ENCODE measurements around the gene RNF111.

RNF111 gene

DNA sequence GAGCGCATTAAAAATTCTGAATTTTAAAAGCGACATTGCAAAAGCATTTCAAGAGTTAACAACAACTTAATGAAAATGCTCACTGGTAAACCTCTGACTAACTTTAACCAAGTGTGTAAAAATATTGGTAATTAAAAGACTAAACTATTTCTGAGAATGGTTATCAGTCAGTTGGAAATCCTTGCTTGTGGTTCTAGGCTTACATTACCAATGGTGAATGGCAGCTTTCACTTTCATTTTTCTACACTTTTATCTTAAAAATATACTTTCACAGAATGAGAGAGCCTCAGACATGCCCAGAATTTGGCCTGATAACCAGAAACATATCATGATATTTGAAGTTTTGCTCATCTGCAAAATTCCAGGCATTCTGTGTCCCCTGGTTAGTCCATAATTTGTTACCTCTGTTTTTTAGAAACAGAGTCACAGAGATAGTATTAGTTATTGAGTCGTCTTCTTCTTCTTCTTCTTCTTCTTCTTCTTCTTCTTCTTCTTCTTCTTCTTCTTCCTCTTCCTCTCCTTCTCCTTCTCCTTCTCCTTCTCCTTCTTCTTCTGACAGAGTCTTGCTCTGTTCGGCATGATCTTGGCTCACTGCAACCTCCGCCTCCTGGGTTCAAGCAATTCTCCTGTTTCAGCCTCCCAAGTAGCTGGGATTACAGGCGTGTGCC, 5.5 kb upstream of the RNF111 start:
- TF ChIP-seq FOXP2 (optimal IDR thresholded peaks at IDR 0.05; ENCODE audit: borderline replicate concordance, extremely low read depth, extremely low read length, insufficient read depth) (no peak), SIN3A (IDR thresholded peaks at IDR 0.05; ENCODE audit: borderline replicate concordance, insufficient read depth, low read length) (no peak), TAF1 (IDR thresholded peaks at IDR 0.05; ENCODE audit: borderline replicate concordance, insufficient read depth, low read length) (no peak), REST (IDR thresholded peaks at IDR 0.05; ENCODE audit: insufficient read depth in 1 of 2, low read depth in 2 of 2, low read length in 2 of 2) (no peak), POLR2AphosphoS5 (IDR thresholded peaks at IDR 0.05; ENCODE audit: low read depth, low read length) (no peak)

DNA sequence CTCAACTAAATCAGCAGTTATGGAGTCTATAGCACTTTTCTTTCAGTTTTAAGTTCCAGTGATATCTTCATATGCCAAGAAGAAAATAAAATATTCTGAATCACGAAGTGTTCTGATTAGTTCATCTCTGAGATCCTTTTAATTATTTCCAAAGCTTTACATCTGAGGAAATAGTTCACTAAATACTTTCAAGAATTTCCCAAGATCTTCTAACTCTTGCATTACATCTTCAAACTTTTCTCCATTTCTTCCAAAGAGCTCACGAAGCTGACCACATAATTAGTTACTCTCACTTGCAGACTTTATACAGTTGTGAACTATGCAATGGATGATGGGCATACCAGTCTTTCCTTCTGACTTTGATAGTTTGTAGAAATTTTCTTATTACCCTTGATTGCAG, 4.2 kb upstream of the RNF111 start:
- TF ChIP-seq TAF1 (IDR thresholded peaks at IDR 0.05; ENCODE audit: borderline replicate concordance, insufficient read depth, low read length) (no peak), SIN3A (IDR thresholded peaks at IDR 0.05; ENCODE audit: borderline replicate concordance, insufficient read depth, low read length) (no peak), REST (IDR thresholded peaks at IDR 0.05; ENCODE audit: insufficient read depth in 1 of 2, low read depth in 2 of 2, low read length in 2 of 2) (no peak), POLR2AphosphoS5 (IDR thresholded peaks at IDR 0.05; ENCODE audit: low read depth, low read length) (no peak), FOXP2 (optimal IDR thresholded peaks at IDR 0.05; ENCODE audit: borderline replicate concordance, extremely low read depth, extremely low read length, insufficient read depth) (no peak)

- no peak for TF ChIP-seq TAF1 (IDR thresholded peaks at IDR 0.05; ENCODE audit: borderline replicate concordance, insufficient read depth, low read length)
- TF ChIP-seq FOXP2 (optimal IDR thresholded peaks at IDR 0.05; ENCODE audit: borderline replicate concordance, extremely low read depth, extremely low read length, insufficient read depth), result no peak
- TF ChIP-seq SIN3A (IDR thresholded peaks at IDR 0.05; ENCODE audit: borderline replicate concordance, insufficient read depth, low read length), result no peak
- TF ChIP-seq REST (IDR thresholded peaks at IDR 0.05; ENCODE audit: insufficient read depth in 1 of 2, low read depth in 2 of 2, low read length in 2 of 2), result no peak
- TF ChIP-seq POLR2AphosphoS5 (IDR thresholded peaks at IDR 0.05; ENCODE audit: low read depth, low read length), result no peak
These were observed 2.0 kb upstream of the RNF111 start for GRCh38 chr15:58985443-58985842.

GRCh38 chr15:58987036-58987435, 427 bp upstream of the RNF111 start:
- TF ChIP-seq FOXP2 (optimal IDR thresholded peaks at IDR 0.05; ENCODE audit: borderline replicate concordance, extremely low read depth, extremely low read length, insufficient read depth) (no peak), SIN3A (IDR thresholded peaks at IDR 0.05; ENCODE audit: borderline replicate concordance, insufficient read depth, low read length) (no peak), POLR2AphosphoS5 (IDR thresholded peaks at IDR 0.05; ENCODE audit: low read depth, low read length) (no peak), TAF1 (IDR thresholded peaks at IDR 0.05; ENCODE audit: borderline replicate concordance, insufficient read depth, low read length) (no peak)

DNA sequence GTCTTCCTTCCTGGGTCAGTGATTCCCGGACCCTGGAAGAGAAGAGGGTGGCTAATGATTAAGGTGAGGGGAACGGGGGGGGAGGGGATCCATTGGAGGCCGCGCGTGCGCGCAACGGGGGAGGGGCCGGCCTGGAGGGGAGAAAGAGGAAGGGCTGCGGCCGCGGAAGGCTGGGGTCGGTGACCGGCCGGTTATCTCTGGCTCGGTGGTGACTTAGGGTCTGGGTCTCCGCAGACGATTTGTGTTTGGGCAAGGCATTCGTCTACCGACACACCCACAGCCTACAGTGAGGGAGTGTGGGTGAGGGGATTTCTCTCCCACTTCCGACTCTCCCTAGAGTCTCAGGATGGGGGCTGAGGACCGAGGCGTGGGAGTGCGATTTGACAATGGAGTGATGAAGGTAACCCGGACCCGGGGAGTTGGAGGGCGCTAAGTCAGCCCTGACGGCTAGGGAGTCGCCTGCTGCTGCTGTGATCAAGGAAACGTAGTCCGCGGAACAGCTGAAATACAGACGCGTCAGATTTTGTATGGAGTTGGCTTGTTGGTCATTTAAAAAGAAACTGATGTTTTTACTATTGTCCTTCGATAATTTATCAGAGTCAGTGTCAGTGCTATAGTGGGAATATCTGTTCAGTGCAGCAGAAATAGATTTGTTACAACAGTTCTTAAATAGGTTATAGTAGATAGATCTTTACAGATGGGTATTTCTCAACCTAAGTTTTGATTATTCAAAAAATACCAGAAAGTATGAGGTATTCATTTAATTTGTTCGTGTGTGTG, 733 bp downstream of the RNF111 start:
- TF ChIP-seq SIN3A (IDR thresholded peaks at IDR 0.05; ENCODE audit: borderline replicate concordance, insufficient read depth, low read length) (peak; percentile 75; the same call in 1 of the 2 replicates), FOXP2 (optimal IDR thresholded peaks at IDR 0.05; ENCODE audit: borderline replicate concordance, extremely low read depth, extremely low read length, insufficient read depth) (no peak)

GRCh38 chr15:58992181-58992580, 4.7 kb downstream of the RNF111 start:
- no peak for TF ChIP-seq REST (IDR thresholded peaks at IDR 0.05; ENCODE audit: insufficient read depth in 1 of 2, low read depth in 2 of 2, low read length in 2 of 2)
- no peak for TF ChIP-seq SIN3A (IDR thresholded peaks at IDR 0.05; ENCODE audit: borderline replicate concordance, insufficient read depth, low read length)
- no peak for TF ChIP-seq POLR2AphosphoS5 (IDR thresholded peaks at IDR 0.05; ENCODE audit: low read depth, low read length)
- no peak for TF ChIP-seq TAF1 (IDR thresholded peaks at IDR 0.05; ENCODE audit: borderline replicate concordance, insufficient read depth, low read length)
- no peak for TF ChIP-seq FOXP2 (optimal IDR thresholded peaks at IDR 0.05; ENCODE audit: borderline replicate concordance, extremely low read depth, extremely low read length, insufficient read depth)

Data from PFSK-1 (cell line).